Esophagus squamous epithelium (tissue), 5 donors: ENCODE data around the gene RBBP4. TPM values are rescaled to one million over a fixed set of nuclear protein-coding genes. Genes with fewer than 3 reads are reported as not detected.
A peak's percentile ranks its signal among the peaks of the same experiment; 100 is the strongest.

Source experiments
- DNase-seq: peaks from one replicate; lab custom pipeline; 2025; lab: John Stamatoyannopoulos, UW
- H3K27ac ChIP-seq, 4 donors: fragments of 200-600 bp; sonication (generic); one replicate each; pipeline ENCODE4 v1.5.1; 2016 to 2019; ENCODE audit warnings: mild to moderate bottlenecking in 1 of 4
- H3K27me3 ChIP-seq, 4 donors: fragments of 200-600 bp; sonication (generic); 1 replicate in 3 of 4; 2 replicates in 1 of 4; pipeline versions ENCODE4 v1.5.1 to v1.6.0; 2017 to 2021; ENCODE audit warnings: antibody characterized with exemption in 1 of 4
- H3K36me3 ChIP-seq, 3 donors: fragments of 200-600 bp; sonication (generic); one replicate each; pipeline ENCODE4 v1.5.1; 2016 to 2019
- H3K4me1 ChIP-seq, 3 donors: fragments of 200-600 bp; sonication (generic); one replicate each; pipeline ENCODE4 v1.5.1; 2017 to 2019
- H3K4me3 ChIP-seq, 4 donors: fragments of 200-600 bp; sonication (generic); 1 replicate in 3 of 4; 2 replicates in 1 of 4; pipeline ENCODE4 v1.5.1; 2016 to 2019; ENCODE audit warnings: mild to moderate bottlenecking in 2 of 4, moderate library complexity in 1 of 4
- H3K9me3 ChIP-seq, 3 donors: fragments of 200-600 bp; sonication (generic); one replicate each; pipeline ENCODE4 v1.5.1; 2016 to 2019
- CTCF ChIP-seq, 6 experiments: fragments of 450-650 bp in 4 of 6; fragments of 200-600 bp in 2 of 6; sonication (generic) in 2 of 6; IDR thresholded peaks; one replicate each; pipeline ENCODE4 v1.5.1; 2016 to 2019; ENCODE audit warnings: antibody characterized with exemption in 6 of 6, mild to moderate bottlenecking in 4 of 6, moderate library complexity in 4 of 6
- POLR2A ChIP-seq, 4 donors: fragments of 450-650 bp; IDR thresholded peaks; one replicate each; pipeline ENCODE4 v1.6.1; 2017; ENCODE audit warnings: antibody characterized with exemption in 4 of 4, mild to moderate bottlenecking in 4 of 4, moderate library complexity in 3 of 4
- WGBS, 2 donors: methylation state at CpG; one replicate each; pipeline ENCODE4 v1.1.5; 2018; 5-methylcytosine and 5-hydroxymethylcytosine counted together
- intact Hi-C: fragments of 100-400 bp; cut with DNase I; formaldehyde crosslinking; loops from one replicate; pipeline ENCODE4 v1.15.0; 2022
- total RNA-seq, 4 donors: library from RNA; depleted of rRNA; stranded (reverse); fragments of >200 nt; gene quantifications; one replicate each; pipeline ENCODE4 v1.1.0, GENCODE V29; 2016
- donor health status: DM: yes; HTN: yes; CAD: no.

The RBBP4 gene
- total RNA-seq, 4 donors from 2014 or later: 59.6 to 102 (median 85.1) TPM

DNA sequence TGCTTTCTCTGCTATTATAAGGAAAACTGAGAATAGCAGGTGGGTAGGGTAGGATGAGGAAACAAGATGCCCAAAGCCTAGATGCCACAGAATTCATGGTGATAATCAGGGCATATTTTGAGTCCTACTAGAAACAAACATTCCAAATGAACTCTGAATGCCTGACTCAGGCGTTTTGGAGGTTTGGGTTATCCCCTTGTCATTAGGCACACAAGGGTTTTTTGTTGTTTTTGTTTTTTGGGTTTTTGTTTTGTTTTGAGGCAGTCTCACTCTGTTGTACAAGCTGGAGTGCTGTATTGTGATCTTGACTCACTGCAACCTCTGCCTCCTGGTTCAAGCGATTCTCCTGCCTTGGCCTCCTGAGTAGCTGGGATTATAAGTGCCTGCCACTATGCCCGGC lies 32.4 kb downstream of the RBBP4 start:
- H3K4me3 ChIP-seq: no peak overlapping the region
- intact Hi-C loops: no loop called here
- TF ChIP-seq POLR2A (IDR thresholded peaks at IDR 0.05) (no peak), CTCF (IDR thresholded peaks at IDR 0.05) (no peak)
- peak overlapping the region; percentile 19 to 82 (median 78) for H3K27ac ChIP-seq
- DNase-seq: no peak
- H3K4me1 ChIP-seq: peaks cover 3 to 55% (median 25%) of the 10 kb centered on the region in 3 donors
- H3K9me3 ChIP-seq: no peaks in the 10 kb centered on the region
- 76 to 78% methylated on average over 2 to 3 of the region's 3 CpGs for WGBS, 2 donors
- H3K36me3 ChIP-seq: peaks cover 0 to 81% (median 12%) of the 10 kb centered on the region in 3 donors
- no peaks in the 10 kb centered on the region for H3K27me3 ChIP-seq

DNA sequence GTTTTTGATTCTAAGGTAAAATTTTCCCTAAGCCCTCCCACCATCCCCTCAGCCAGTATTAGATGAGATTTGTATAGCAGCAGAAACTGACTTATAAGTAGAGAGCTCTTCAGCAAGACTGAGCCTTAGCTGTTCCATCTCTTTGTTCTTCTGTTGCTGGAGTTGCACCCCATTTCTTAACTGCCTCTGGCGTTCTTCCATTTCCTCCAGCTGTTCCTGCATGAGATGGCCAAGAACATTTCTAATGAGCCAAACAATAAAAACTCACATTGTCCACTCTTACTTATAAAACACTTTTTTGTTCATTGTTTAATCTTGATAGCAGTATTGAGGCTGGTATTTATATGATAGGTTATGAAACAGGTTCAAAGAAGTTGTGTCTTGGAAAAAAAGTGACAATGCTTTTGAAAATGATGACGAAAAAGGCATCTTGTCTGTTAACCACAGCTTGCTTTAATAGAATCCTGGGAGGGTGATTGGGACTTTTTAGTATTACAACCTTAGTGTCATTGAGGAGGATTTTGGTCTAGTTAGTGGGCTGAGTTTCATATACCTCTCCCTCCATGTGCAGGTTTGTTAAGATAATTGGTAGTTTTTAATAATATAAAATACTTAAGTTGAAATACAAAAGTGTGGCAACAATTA lies 33.3 kb downstream of the RBBP4 start:
- 32 to 38% methylated on average over 2 of the region's 2 CpGs for WGBS, 2 donors

GRCh38 chr1:32685498-32685897 lies 34.5 kb downstream of the RBBP4 start:
- DNase-seq: no peak
- H3K9me3 ChIP-seq: no peaks in the 10 kb centered on the region
- WGBS, 2 donors: 73 to 93% methylated on average over 2 of the region's 2 CpGs
- peaks cover 0 to 60% (median 12%) of the 10 kb centered on the region in 3 donors for H3K36me3 ChIP-seq
- H3K4me3 ChIP-seq: no peak overlapping the region
- H3K4me1 ChIP-seq: peaks cover 3 to 55% (median 25%) of the 10 kb centered on the region in 3 donors
- TF ChIP-seq POLR2A (IDR thresholded peaks at IDR 0.05) (no peak), CTCF (IDR thresholded peaks at IDR 0.05) (no peak)
- no peaks in the 10 kb centered on the region for H3K27me3 ChIP-seq
- peak overlapping the region in 3 of 4 donors; percentile 75 to 82 (median 80) for H3K27ac ChIP-seq
- intact Hi-C loops: no loop called here

More for the DNA sequence above, 33.3 kb downstream of the RBBP4 start:
- Histone ChIP-seq H3K9me3 (no peaks in the 10 kb centered on the region), H3K36me3 (peaks cover 0 to 72% (median 12%) of the 10 kb centered on the region in 3 donors), H3K4me3 (no peak overlapping the region), H3K27ac (peak overlapping the region; percentile 19 to 82 (median 78)), H3K27me3 (no peaks in the 10 kb centered on the region), H3K4me1 (peaks cover 3 to 55% (median 25%) of the 10 kb centered on the region in 3 donors)
- no peak for DNase-seq
- intact Hi-C loops: no loop called here
- TF ChIP-seq POLR2A (IDR thresholded peaks at IDR 0.05): no peak
- no peak for TF ChIP-seq CTCF (IDR thresholded peaks at IDR 0.05)

- Histone ChIP-seq H3K36me3 (peaks cover 0 to 57% (median 10%) of the 10 kb centered on the region in 3 donors), H3K27ac (peak overlapping the region in 3 of 4 donors; percentile 75 to 82 (median 80)), H3K4me1 (peaks cover 3 to 46% (median 25%) of the 10 kb centered on the region in 3 donors), H3K27me3 (no peaks in the 10 kb centered on the region), H3K4me3 (no peak overlapping the region), H3K9me3 (no peaks in the 10 kb centered on the region)
- no peak for TF ChIP-seq POLR2A (IDR thresholded peaks at IDR 0.05)
- no peak for DNase-seq
- intact Hi-C loops: no loop called here
- 90 to 100% methylated on average over 2 of the region's 2 CpGs for WGBS, 2 donors
These were observed 35.4 kb downstream of the RBBP4 start for GRCh38 chr1:32686387-32686786.

- H3K27me3 ChIP-seq: no peaks in the 10 kb centered on the region
- H3K4me3 ChIP-seq: no peak overlapping the region
- DNase-seq: no peak
- WGBS, 2 donors: 80 to 85% methylated on average over 6 of the region's 6 CpGs
- no peak for TF ChIP-seq POLR2A (IDR thresholded peaks at IDR 0.05)
- TF ChIP-seq CTCF (IDR thresholded peaks at IDR 0.05): no peak
- intact Hi-C loops: no loop called here
- peaks cover 0 to 36% (median 25%) of the 10 kb centered on the region in 3 donors for H3K4me1 ChIP-seq
- H3K9me3 ChIP-seq: no peaks in the 10 kb centered on the region
- peak overlapping the region in 3 of 4 donors; percentile 54 to 78 (median 70) for H3K27ac ChIP-seq
- peaks cover 0 to 6% (median 0%) of the 10 kb centered on the region in 3 donors for H3K36me3 ChIP-seq
These were observed 42.6 kb downstream of the RBBP4 start for GRCh38 chr1:32693455-32694174.
